Stimulated activated CD4-positive, alpha-beta T cell treated with anti-CD3 and anti-CD28 coated beads, Interleukin-2, amount 100 ng/mL, for 24 hours (primary cell): ENCODE data around the gene BRIP1.
"Not testable (repeated sequence)": the region's sequence is repeated elsewhere in the genome, so short reads cannot be mapped to it uniquely, and the experiment has no call there.

Experiments used
- DNase-seq, 2 donors: peaks; one replicate each; pipeline ENCODE4 v3.0.0-alpha.2; 2020

The BRIP1 gene

GRCh38 chr17:61862105-61862574, 1.2 kb downstream of the BRIP1 start:
- no peak for DNase-seq

- DNase-seq = not testable (repeated sequence)
Measured at GRCh38 chr17:61860397-61860796, 2.9 kb downstream of the BRIP1 start.

GRCh38 chr17:61856035-61856434, 7.3 kb downstream of the BRIP1 start:
- no peak for DNase-seq

- DNase-seq = no peak
Measured at GRCh38 chr17:61852857-61853256, 10.5 kb downstream of the BRIP1 start.

GRCh38 chr17:61849674-61850073, 13.7 kb downstream of the BRIP1 start:
- DNase-seq = no peak

GRCh38 chr17:61848896-61849295, 14.4 kb downstream of the BRIP1 start:
- DNase-seq = no peak

- no peak for DNase-seq
Measured at GRCh38 chr17:61848247-61848646, 15.1 kb downstream of the BRIP1 start.

- no peak for DNase-seq
Measured at GRCh38 chr17:61847659-61848058, 15.7 kb downstream of the BRIP1 start.

GRCh38 chr17:61846761-61847375, 16.5 kb downstream of the BRIP1 start:
- no peak for DNase-seq

GRCh38 chr17:61846088-61846487, 17.2 kb downstream of the BRIP1 start:
- no peak for DNase-seq

GRCh38 chr17:61843435-61843834, 19.9 kb downstream of the BRIP1 start:
- DNase-seq = no peak

- no peak for DNase-seq
Measured at GRCh38 chr17:61842899-61843298, 20.4 kb downstream of the BRIP1 start.

GRCh38 chr17:61839300-61839786, 24.0 kb downstream of the BRIP1 start:
- DNase-seq = no peak

GRCh38 chr17:61837175-61838051, 25.9 kb downstream of the BRIP1 start:
- peak; percentile 57 to 62 for DNase-seq

- DNase-seq = no peak
Measured at GRCh38 chr17:61836266-61837174, 26.8 kb downstream of the BRIP1 start.

GRCh38 chr17:61835606-61836005, 27.7 kb downstream of the BRIP1 start:
- no peak for DNase-seq

GRCh38 chr17:61834610-61835009, 28.7 kb downstream of the BRIP1 start:
- DNase-seq = no peak

- DNase-seq = no peak
Measured at GRCh38 chr17:61833536-61834193, 29.7 kb downstream of the BRIP1 start.

- DNase-seq = no peak
Measured at GRCh38 chr17:61832463-61832862, 30.9 kb downstream of the BRIP1 start.

GRCh38 chr17:61831099-61831498, 32.2 kb downstream of the BRIP1 start:
- no peak for DNase-seq

GRCh38 chr17:61828694-61829093, 34.6 kb downstream of the BRIP1 start:
- DNase-seq = no peak

- no peak for DNase-seq
Measured at GRCh38 chr17:61827649-61828395, 35.5 kb downstream of the BRIP1 start.
